Parietal lobe (tissue), 1 donor: ENCODE data around the gene TMEM176A. TPM values are rescaled to one million over a fixed set of nuclear protein-coding genes. Genes with fewer than 3 reads are reported as not detected.

Experiments
- total RNA-seq: library from RNA; depleted of rRNA; stranded (reverse); fragments of >200 nt; gene quantifications from one replicate; pipeline ENCODE4 v1.2.3, GENCODE V29; 2014

TMEM176A gene, protein sequence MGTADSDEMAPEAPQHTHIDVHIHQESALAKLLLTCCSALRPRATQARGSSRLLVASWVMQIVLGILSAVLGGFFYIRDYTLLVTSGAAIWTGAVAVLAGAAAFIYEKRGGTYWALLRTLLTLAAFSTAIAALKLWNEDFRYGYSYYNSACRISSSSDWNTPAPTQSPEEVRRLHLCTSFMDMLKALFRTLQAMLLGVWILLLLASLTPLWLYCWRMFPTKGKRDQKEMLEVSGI
- total RNA-seq = not detected

DNA sequence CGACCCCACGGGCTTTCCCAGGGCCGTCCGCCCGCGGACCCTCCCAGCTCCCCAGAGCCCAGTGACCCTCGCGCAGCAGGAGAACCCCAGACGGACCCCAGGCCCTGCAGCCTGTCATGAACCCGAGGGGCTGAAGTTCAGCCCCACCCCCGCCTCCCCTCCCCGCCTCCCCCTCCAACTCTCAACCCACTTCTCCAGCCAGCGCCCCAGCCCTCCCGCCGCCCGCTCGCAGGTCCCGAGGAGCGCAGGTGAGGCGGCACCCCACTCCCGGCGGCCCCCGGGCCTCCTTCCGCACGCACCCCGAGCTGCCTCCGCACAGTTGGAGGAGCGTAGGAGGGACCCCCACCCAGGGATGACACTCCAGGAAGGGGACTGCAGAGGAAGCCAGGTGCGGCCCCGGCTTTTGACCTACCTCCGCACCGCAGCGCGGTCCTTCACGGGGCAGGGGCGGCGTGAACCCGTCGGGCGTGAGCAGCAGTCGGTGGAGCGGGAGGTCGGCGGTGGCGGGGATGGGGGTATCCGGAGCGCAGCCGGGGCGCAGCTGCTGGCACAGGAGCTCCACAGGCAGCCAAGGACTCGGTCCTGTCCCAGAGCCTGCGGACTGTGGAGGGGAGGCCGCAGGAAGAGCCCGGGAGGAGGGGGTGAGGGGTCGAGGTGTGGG lies at the start of gene TMEM176A:
Gene TMEM176A (plus strand): TSS at position 189 of the 661 bp plus-strand sequence. CDS start 782 bp downstream, outside the sequence.

DNA sequence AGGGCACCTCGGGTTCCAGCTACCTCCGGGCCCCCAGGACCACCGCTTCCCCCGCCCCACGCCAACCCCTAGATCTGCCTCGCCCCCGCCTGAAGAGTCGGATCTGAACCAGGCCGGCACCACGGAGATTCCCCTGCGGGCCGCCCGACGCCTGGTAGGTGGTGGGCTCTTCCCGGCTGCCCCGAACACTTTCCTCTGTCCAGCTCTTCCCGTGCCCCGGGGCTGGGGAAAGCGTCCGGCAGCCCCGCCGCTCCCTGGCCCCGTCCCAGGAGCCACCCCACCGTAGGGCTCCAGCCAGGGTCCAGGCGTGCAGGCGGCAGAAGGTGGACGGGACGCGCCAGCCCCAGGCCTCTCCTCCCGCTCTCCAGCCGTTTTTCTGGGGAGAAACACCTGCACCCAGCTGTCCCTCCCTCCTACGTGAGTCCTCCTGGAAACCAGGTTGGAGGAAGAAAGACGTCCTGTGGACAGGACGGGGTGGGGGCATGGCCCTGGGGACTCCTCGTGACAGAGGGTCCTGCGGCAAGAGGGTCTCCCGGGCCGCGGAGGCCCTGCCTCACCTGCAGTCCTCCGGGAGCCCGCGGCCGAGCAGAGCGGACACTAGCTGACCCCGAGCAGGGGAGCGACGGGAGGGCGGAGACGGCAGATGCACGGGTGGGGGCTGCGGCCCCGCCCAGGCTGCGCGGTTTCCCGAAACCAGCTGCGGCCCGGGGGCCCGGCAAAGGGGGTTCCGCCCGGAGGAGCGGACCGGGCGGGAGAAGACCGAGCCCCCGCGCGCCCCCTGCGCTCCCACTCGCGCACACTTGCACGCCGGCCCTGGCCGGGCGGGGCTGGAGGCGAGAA lies 608 bp upstream of the TMEM176A start, which contains the start of gene TMEM176B:
Gene TMEM176B (minus strand): TSS at position 624 of the 840 bp plus-strand sequence. CDS start 3,795 bp downstream, outside the sequence.

DNA sequence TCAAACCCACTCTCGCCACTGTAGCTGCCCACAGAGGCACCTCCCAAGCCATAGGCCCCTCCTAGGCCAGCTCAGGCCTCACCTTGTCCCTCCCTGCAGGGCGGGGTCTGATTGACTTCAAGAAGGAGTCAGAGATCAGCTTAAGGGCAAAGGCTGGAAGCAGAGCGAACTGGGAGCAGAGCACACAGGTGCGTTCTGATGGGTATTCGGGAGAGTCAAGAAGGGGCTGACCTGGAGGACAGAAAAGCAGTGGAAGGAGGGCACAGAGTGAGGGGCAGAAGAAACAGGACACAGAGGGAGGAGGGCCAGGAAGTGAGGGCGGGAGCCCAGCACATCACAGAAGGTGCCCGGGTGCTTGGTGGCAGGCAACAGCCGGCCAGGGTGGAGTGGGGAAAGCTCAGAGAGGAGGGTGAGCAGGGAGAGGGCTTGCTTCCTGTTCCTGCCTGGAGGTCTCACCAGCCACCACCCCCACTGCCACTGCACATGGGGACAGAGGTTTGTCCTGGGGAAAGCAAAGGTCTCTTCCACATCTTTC lies 51.9 kb downstream of the TMEM176A start, which contains the start of gene AOC1:
Gene AOC1 (plus strand): TSS at position 147 of the 535 bp plus-strand sequence. CDS start 3,954 bp downstream, outside the sequence.

Other genes with a start within 250 kb of the TMEM176A start
- gene GIMAP4, start 233.4 kb upstream of the TMEM176A start, total RNA-seq = 3.4 TPM
- 2.8 TPM for gene GIMAP6, start 168.4 kb upstream of the TMEM176A start, total RNA-seq
- gene GIMAP2, start 115.1 kb upstream of the TMEM176A start, total RNA-seq = 1.9 TPM
- gene GIMAP1, start 84.2 kb upstream of the TMEM176A start, total RNA-seq = 0.63 TPM
- gene GIMAP5, start 63.4 kb upstream of the TMEM176A start, total RNA-seq = 2.2 TPM
- not detected for gene TMEM176B, start 405 bp upstream of the TMEM176A start, total RNA-seq
- not detected for gene AOC1, start 51.7 kb downstream of the TMEM176A start, total RNA-seq
- gene KCNH2, start 177.6 kb downstream of the TMEM176A start, total RNA-seq = 17.2 TPM
- gene NOS3, start 190.2 kb downstream of the TMEM176A start, total RNA-seq = 1.3 TPM
- 2.8 TPM for gene ATG9B, start 223.7 kb downstream of the TMEM176A start, total RNA-seq
- gene ABCB8, start 227.7 kb downstream of the TMEM176A start, total RNA-seq = 67.6 TPM
- 2.5 TPM for gene ASIC3, start 247.8 kb downstream of the TMEM176A start, total RNA-seq